ENCODE results near the gene AQP2. TPM values are rescaled to one million over a fixed set of nuclear protein-coding genes. Genes with fewer than 3 reads are reported as not detected.

Gene AQP2, protein sequence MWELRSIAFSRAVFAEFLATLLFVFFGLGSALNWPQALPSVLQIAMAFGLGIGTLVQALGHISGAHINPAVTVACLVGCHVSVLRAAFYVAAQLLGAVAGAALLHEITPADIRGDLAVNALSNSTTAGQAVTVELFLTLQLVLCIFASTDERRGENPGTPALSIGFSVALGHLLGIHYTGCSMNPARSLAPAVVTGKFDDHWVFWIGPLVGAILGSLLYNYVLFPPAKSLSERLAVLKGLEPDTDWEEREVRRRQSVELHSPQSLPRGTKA
- total RNA-seq, result not detected

- peak; percentile 45 for DNase-seq (ENCODE audit: low spot score)
- ATAC-seq, result peak; percentile 31
- intact Hi-C loops (cut with DNase I), result no loop called here
Observed at GRCh38 chr12:49950273-49951251, at the start of gene AQP2. AQP2 (plus strand) TSS chr12:49950737; CDS start chr12:49950831, 94 bp downstream.

- DNase-seq (ENCODE audit: low spot score), result no peak
- no peak for ATAC-seq
- intact Hi-C loops (cut with DNase I), result no loop called here
Observed at GRCh38 chr12:49901026-49901425, 49.5 kb upstream of the AQP2 start.

DNA sequence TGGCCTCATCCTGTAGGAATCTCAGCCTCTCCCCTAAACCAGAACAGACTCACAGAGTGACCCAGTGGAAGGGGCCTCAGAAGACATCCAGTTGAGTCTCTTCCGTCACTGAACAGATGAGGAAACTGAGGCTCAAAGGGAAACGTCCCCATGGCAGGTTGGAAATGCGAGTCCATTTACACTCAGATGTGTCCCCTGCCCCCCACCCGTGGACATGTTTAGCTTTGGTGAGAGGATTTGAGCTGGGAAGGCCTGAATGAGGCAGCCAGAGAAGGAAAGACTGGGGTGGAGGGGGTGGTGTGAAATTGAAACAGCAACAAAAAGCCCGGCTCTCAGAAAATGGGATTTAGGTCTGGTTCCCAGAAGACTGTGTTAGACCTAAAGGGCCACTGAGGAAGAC is 48.6 kb upstream of the AQP2 start:
- no peak for DNase-seq (ENCODE audit: low spot score)
- intact Hi-C loops (cut with DNase I), result no loop called here
- ATAC-seq, result no peak

- peak; percentile 14 for ATAC-seq
Observed at GRCh38 chr12:49902399-49903350, 47.9 kb upstream of the AQP2 start.

DNA sequence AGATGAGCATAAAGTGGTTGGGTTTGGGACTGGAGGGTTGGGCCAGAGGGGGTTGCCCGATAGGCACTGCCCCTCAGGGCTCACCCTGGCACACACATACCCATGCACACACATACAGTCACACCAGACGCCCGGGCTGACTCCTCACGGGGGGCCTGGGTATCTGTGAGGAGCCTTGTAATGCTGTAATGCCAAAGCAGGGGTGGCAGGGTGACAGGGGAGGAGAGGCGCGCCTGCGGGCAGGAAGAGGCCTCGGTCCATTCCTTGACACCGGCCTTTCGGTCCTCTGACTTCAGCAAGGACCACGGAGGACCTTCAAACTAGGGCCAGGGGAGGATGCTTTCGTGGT is 47.2 kb upstream of the AQP2 start:
- intact Hi-C loops (cut with DNase I), result no loop called here
- DNase-seq (ENCODE audit: low spot score) (no peak), ATAC-seq (peak; percentile 6)

More at GRCh38 chr12:49902399-49903350, 47.9 kb upstream of the AQP2 start:
- no peak for DNase-seq (ENCODE audit: low spot score)
- intact Hi-C loops (cut with DNase I), result no loop called here

DNA sequence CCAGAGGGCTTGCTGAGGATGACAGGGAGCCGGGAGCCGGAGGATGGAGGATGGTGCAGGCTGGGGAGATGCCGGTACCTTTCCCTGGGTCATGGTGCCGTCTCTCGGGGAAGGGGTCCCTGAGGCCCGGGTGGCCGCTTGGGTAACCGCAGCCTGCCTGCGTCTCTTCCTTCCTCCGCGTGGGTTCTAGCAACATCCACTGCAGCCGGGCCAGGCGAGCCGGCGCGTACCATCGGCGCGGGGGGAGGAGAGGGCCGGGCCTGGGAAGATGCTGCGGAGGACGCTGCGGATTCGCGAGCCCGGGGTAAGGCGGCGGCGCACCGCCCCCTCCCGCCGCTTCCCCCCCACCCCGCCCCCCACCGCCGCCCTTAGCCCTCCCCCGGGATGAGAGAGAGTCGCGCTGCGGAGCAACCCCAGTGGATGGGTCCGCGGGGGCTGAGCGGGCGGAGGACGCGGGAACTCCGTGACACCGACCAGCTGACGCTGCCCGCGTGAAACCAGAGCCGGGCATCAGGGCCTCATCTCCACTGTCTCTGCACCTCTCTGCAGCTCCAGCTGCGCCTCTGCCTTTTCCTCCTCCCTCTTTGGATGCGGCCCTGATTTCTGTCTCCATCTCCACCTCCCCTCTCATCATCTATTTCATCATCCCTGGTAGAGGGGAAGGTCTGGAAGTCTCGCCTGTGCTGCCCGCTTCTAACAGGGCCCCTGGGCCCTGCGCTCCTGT is 46.7 kb upstream of the AQP2 start, which contains the start of gene FAIM2:
Gene FAIM2 (minus strand): TSS at position 201 of the 724 bp plus-strand sequence. CDS start 108 bp downstream, at position 93.
- ATAC-seq (peak; percentile 86), DNase-seq (ENCODE audit: low spot score) (peak; percentile 72)
- intact Hi-C loops (cut with DNase I), result no loop called here

- no peak for DNase-seq (ENCODE audit: low spot score)
- intact Hi-C loops (cut with DNase I), result no loop called here
Observed at GRCh38 chr12:49904601-49905000, 45.9 kb upstream of the AQP2 start.

GRCh38 chr12:49905718-49906314 is 44.7 kb upstream of the AQP2 start:
- DNase-seq (ENCODE audit: low spot score) (no peak), ATAC-seq (no peak)
- intact Hi-C loops (cut with DNase I), result no loop called here

More at GRCh38 chr12:49904601-49905000, 45.9 kb upstream of the AQP2 start:
- no peak for ATAC-seq

DNA sequence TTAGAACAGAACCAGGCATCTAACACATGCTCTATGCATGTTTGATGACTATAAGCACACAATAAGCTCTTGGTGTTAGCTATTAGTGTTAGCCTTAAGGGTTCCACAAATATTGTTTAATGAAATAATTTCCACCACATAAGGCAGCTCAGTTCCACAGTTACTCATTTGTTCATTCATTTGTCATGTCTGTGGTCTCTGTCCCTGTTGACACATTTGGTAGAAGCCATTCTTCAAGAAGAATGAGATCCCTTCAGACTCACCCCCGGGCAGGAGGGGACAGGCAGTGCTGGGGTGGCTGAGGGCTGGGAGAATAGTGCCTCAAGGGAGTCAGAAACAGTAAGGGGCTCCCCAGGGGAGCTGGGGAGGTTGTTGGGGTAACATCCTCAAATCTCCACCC is 43.2 kb upstream of the AQP2 start:
- ATAC-seq (no peak), DNase-seq (ENCODE audit: low spot score) (no peak)
- intact Hi-C loops (cut with DNase I), result no loop called here

GRCh38 chr12:49909356-49909755 is 41.2 kb upstream of the AQP2 start:
- ATAC-seq (no peak), DNase-seq (ENCODE audit: low spot score) (no peak)
- intact Hi-C loops (cut with DNase I), result no loop called here

GRCh38 chr12:49909826-49910225 is 40.7 kb upstream of the AQP2 start:
- no peak for DNase-seq (ENCODE audit: low spot score)
- ATAC-seq, result peak; percentile 46
- intact Hi-C loops (cut with DNase I), result no loop called here

GRCh38 chr12:49910331-49911212 is 40.0 kb upstream of the AQP2 start:
- DNase-seq (ENCODE audit: low spot score) (no peak), ATAC-seq (no peak)
- intact Hi-C loops (cut with DNase I), result no loop called here

DNA sequence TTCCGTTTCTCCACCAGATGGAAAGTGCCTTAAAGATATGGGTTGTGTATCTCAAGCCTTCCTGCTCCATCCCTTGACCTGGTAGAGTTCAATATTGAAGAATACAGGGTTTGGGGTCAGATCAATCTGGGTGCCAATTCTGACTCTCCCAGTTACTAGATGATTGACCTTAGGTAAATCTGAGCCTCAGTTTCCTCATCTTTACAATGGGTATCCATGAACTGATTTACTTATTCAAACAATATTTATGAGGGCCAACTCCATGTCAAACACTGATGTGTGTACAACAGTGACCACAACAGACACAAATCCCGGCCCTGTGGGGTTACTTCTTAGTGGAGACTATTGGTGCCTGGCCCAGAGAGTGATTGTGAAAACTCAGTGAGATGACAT is 39.3 kb upstream of the AQP2 start:
- intact Hi-C loops (cut with DNase I), result no loop called here
- ATAC-seq (no peak), DNase-seq (ENCODE audit: low spot score) (no peak)

DNA sequence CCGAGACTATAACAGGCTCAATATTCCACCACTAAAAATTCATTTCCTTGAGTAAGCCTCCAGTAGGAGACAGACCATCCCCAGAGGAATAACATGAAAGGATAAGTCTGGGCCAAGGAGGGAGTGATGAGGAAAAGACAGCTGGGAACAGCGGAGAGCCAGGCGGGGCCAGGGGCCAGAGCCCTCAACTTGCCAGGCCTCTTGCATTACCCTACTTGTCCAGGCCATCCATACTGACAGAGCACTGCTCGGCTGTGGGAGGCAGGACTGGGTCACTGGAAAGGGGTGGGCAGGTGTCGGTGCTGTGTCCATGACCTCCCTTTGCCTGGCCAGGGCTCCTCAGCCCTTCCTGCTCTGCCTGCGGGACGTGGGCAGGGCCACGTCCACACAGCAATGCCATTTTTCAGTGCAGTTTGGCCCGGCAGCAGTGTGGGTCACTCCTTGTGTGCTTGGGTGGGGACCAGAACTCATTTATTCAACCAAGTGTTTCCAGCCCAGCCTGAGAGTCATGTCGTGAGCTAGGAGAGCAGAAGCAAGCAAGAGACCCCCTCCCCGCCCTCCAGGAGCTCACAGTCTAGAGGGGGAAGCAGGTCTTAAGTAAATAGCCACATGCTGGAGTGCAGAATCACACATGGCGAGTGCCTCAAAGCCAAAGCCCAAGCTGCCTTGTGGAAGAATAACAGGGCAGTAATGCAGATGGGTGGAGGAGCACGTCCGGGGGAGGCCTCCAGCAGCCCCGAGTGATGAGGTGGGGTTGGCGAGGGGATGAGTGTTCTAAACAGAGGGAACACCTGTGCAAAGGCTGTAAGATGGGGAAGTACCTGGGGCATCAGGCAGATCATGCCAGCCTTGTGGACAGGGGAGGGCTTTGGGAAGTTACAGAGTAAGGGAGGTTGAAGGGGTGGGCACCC is 37.9 kb upstream of the AQP2 start:
- DNase-seq (ENCODE audit: low spot score) (peak; percentile 53), ATAC-seq (no peak)
- intact Hi-C loops (cut with DNase I), result no loop called here

- no peak for DNase-seq (ENCODE audit: low spot score)
- intact Hi-C loops (cut with DNase I), result no loop called here
- ATAC-seq, result no peak
Observed at GRCh38 chr12:49916129-49916919, 34.2 kb upstream of the AQP2 start.

Measured in sciatic nerve (tissue), 2 donors.